ENCODE data around the gene CDH23.

The CDH23 gene

DNA sequence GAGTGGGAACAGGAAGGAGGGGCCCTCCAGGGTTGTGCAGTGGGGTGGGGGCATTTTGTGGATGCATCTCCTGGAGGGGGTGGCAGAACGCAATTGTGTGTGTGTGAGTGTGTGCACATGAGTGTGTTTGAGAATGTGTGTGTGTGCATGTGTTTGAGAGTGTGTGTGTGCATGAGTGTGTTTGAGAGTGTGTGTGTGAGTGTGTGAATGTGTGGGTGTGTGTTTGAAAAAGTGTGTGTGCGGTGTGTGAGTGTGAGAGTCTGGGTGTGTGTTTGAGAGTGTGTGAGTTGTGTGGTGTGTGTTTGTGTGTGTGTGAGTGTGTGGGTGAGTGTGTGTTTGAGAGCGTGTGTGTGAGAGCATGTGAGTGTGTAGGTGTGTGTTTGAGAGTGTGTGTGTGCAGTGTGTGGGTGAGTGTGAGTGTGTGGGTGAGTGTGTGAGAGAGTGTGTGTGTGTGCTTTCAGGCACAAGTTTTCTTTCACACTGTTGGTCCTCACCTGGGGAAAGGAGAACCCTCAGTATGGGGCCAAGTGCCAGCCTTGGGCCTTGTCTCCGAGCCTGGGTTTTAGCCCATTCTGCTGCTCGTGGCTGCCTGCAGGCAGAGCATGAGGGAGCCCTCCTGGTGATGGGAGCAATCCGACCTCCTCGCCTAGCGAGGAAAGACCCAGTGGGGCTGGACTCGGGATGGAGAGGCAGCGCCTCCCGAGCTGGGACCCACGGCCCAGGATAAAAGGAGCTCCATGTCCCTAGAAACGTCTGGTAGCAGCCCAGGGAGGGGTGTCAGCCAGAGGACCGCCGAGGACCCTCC lies 35.6 kb downstream of the CDH23 start:
- TF ChIP-seq, protein P1, sequence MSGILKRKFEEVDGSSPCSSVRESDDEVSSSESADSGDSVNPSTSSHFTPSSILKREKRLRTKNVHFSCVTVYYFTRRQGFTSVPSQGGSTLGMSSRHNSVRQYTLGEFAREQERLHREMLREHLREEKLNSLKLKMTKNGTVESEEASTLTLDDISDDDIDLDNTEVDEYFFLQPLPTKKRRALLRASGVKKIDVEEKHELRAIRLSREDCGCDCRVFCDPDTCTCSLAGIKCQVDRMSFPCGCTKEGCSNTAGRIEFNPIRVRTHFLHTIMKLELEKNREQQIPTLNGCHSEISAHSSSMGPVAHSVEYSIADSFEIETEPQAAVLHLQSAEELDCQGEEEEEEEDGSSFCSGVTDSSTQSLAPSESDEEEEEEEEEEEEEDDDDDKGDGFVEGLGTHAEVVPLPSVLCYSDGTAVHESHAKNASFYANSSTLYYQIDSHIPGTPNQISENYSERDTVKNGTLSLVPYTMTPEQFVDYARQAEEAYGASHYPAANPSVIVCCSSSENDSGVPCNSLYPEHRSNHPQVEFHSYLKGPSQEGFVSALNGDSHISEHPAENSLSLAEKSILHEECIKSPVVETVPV (CRISPR knock-in tag; IDR thresholded peaks at IDR 0.05) = no peak
- TF ChIP-seq, protein P2, sequence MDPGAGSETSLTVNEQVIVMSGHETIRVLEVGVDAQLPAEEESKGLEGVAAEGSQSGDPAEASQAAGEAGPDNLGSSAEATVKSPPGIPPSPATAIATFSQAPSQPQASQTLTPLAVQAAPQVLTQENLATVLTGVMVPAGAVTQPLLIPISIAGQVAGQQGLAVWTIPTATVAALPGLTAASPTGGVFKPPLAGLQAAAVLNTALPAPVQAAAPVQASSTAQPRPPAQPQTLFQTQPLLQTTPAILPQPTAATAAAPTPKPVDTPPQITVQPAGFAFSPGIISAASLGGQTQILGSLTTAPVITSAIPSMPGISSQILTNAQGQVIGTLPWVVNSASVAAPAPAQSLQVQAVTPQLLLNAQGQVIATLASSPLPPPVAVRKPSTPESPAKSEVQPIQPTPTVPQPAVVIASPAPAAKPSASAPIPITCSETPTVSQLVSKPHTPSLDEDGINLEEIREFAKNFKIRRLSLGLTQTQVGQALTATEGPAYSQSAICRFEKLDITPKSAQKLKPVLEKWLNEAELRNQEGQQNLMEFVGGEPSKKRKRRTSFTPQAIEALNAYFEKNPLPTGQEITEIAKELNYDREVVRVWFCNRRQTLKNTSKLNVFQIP (CRISPR knock-in tag; IDR thresholded peaks at IDR 0.05; ENCODE audit: borderline replicate concordance, low read depth) = no peak
- TF ChIP-seq SNAI2 (CRISPR knock-in tag; IDR thresholded peaks at IDR 0.05) (no peak), ESRRG (CRISPR knock-in tag; IDR thresholded peaks at IDR 0.05) (no peak), ARNTL (CRISPR knock-in tag; IDR thresholded peaks at IDR 0.05; ENCODE audit: borderline replicate concordance, low read depth) (no peak), ZNF8 (CRISPR knock-in tag; IDR thresholded peaks at IDR 0.05) (no peak)
- no peak for ATAC-seq

DNA sequence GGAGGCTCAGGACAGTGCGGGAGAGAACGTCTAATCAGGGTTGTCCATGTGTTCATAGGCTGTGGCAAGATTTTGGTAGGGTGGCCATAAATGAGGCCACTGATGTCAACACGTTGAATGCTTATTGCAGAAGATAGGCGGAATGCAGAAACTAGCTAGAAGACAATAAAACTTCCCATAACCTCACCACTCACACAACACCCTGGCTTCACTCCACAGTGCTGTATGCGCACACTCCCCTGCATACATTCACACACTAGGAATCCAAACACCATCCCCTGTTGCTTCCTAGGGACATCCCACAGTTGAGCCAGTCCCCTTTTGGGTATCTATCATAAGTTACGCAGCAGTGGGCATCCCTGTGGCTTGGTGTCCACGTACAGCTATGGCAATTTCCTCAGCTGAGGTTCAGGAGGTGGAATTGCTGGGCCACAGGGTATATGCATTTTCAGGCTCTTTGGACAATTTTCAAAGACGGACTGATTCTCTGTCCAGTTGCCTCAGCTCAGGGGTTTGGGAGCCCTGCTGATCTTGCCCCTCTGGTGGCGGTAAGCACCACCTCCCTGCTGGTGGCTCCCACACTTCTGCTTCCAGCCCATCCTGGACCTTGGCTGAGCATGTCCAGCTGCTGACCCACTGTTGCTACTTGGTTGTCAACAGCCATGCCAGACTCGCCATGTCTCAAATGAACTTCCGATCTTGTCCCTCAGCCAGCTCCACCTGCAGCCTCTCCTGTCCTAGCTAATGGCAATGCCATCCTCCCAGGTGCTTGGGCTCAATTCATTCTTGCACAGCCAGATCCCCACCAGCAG lies 36.4 kb downstream of the CDH23 start:
- ATAC-seq = no peak
- TF ChIP-seq, protein P1 (CRISPR knock-in tag; IDR thresholded peaks at IDR 0.05) = no peak
- no peak for TF ChIP-seq ESRRG (CRISPR knock-in tag; IDR thresholded peaks at IDR 0.05)
- no peak for TF ChIP-seq GLIS3 (CRISPR knock-in tag; IDR thresholded peaks at IDR 0.05)
- TF ChIP-seq, protein P2 (CRISPR knock-in tag; IDR thresholded peaks at IDR 0.05; ENCODE audit: borderline replicate concordance, low read depth) = no peak
- no peak for TF ChIP-seq SNAI2 (CRISPR knock-in tag; IDR thresholded peaks at IDR 0.05)
- no peak for TF ChIP-seq ZFP3 (CRISPR knock-in tag; IDR thresholded peaks at IDR 0.05)
- TF ChIP-seq, protein P3, sequence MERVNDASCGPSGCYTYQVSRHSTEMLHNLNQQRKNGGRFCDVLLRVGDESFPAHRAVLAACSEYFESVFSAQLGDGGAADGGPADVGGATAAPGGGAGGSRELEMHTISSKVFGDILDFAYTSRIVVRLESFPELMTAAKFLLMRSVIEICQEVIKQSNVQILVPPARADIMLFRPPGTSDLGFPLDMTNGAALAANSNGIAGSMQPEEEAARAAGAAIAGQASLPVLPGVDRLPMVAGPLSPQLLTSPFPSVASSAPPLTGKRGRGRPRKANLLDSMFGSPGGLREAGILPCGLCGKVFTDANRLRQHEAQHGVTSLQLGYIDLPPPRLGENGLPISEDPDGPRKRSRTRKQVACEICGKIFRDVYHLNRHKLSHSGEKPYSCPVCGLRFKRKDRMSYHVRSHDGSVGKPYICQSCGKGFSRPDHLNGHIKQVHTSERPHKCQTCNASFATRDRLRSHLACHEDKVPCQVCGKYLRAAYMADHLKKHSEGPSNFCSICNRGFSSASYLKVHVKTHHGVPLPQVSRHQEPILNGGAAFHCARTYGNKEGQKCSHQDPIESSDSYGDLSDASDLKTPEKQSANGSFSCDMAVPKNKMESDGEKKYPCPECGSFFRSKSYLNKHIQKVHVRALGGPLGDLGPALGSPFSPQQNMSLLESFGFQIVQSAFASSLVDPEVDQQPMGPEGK (CRISPR knock-in tag; IDR thresholded peaks at IDR 0.05; ENCODE audit: borderline replicate concordance) = no peak
- TF ChIP-seq, protein P4, sequence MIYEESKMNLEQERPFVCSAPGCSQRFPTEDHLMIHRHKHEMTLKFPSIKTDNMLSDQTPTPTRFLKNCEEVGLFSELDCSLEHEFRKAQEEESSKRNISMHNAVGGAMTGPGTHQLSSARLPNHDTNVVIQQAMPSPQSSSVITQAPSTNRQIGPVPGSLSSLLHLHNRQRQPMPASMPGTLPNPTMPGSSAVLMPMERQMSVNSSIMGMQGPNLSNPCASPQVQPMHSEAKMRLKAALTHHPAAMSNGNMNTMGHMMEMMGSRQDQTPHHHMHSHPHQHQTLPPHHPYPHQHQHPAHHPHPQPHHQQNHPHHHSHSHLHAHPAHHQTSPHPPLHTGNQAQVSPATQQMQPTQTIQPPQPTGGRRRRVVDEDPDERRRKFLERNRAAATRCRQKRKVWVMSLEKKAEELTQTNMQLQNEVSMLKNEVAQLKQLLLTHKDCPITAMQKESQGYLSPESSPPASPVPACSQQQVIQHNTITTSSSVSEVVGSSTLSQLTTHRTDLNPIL (CRISPR knock-in tag; IDR thresholded peaks at IDR 0.05; ENCODE audit: low read depth) = no peak
- TF ChIP-seq CSDC2 (CRISPR knock-in tag; IDR thresholded peaks at IDR 0.05) = no peak
- TF ChIP-seq ZNF70 (CRISPR knock-in tag; IDR thresholded peaks at IDR 0.05) = no peak

DNA sequence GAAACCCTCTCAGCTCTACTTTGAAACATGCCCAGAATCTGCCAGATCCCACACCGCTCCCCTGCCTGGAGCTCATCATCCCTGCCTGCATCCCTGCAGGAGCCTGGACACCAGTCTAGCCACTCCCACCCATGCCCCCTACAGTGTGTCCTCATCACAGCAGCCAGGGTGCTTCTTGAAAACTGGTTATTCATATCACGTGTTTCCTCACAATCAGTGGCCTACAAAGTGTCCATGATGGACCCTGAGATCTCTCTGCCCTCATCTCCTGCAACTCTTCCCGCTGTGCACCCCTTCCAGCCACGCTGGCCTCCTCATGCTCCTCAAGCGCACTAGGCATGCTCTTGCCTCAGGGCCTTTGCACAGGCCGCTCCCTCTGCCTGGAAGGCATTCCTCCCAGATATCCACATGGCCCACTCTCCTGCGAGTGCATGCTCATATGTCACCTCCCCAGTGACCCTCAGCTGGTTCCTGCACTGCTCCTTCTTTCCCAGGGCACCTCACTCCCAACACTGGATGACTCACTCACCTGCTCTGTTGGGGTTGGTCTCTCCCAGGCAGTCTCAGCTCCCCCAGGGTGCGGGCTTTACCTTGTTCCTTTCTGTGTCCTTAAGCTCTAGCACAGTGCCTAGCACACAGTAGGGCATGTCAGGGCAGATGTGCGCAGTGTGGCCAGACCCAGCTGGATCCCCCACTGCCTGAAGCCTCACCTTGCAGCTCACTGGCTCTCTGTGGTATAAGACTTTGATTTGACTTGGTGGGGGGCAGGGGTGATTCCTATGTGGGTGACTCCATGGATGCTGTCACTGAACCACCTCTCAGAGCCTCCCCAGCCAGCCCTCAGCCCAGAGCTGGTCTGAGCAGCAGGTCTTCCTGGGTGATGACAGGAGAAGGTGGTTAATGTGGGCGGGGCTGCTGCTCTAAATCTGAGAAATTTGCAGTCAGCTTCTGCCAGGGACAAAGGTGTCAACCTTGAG lies 37.3 kb downstream of the CDH23 start:
- TF ChIP-seq TOX (CRISPR knock-in tag; IDR thresholded peaks at IDR 0.05; ENCODE audit: borderline replicate concordance) = no peak
- TF ChIP-seq, protein P2 (CRISPR knock-in tag; IDR thresholded peaks at IDR 0.05; ENCODE audit: borderline replicate concordance, low read depth) = no peak
- no peak for TF ChIP-seq SNAI2 (CRISPR knock-in tag; IDR thresholded peaks at IDR 0.05)
- no peak for TF ChIP-seq TCF4 (CRISPR knock-in tag; IDR thresholded peaks at IDR 0.05; ENCODE audit: borderline replicate concordance)
- TF ChIP-seq, protein P1 (CRISPR knock-in tag; IDR thresholded peaks at IDR 0.05) = no peak
- TF ChIP-seq BACH2 (CRISPR knock-in tag; IDR thresholded peaks at IDR 0.05; ENCODE audit: borderline replicate concordance) = no peak
- TF ChIP-seq ZNF70 (CRISPR knock-in tag; IDR thresholded peaks at IDR 0.05) = no peak
- no peak for TF ChIP-seq ESRRG (CRISPR knock-in tag; IDR thresholded peaks at IDR 0.05)

More for the DNA sequence above, 37.3 kb downstream of the CDH23 start:
- ATAC-seq = no peak
